Glutamatergic neuron (in vitro differentiated cells): ENCODE data around the gene TPSB2. TPM values are rescaled to one million over a fixed set of nuclear protein-coding genes. Genes with fewer than 3 reads are reported as not detected.
"Not testable (repeated sequence)": the region's sequence is repeated elsewhere in the genome, so short reads cannot be mapped to it uniquely, and the experiment has no call there.

ENCODE experiments used
- DNase-seq: peaks from one replicate; pipeline ENCODE4 v3.0.0; 2022
- H3K27ac Mint-ChIP-seq: one replicate; pipeline ENCODE4 v1.8.0; 2020; ENCODE audit warnings: mild to moderate bottlenecking, mixed read lengths, inconsistent platforms; ENCODE audit not compliant: unreplicated experiment
- H3K27me3 Mint-ChIP-seq: one replicate; pipeline ENCODE4 v1.8.0; 2020; ENCODE audit warnings: mild to moderate bottlenecking, moderate library complexity, mixed read lengths, inconsistent platforms; ENCODE audit not compliant: unreplicated experiment
- H3K36me3 Mint-ChIP-seq: one replicate; pipeline ENCODE4 v1.8.0; 2020; ENCODE audit warnings: mild to moderate bottlenecking, mixed read lengths, inconsistent platforms; ENCODE audit not compliant: unreplicated experiment
- H3K4me1 Mint-ChIP-seq: one replicate; pipeline ENCODE4 v1.8.0; 2020; ENCODE audit warnings: mild to moderate bottlenecking, low read depth, mixed read lengths, inconsistent platforms; ENCODE audit not compliant: unreplicated experiment
- H3K4me3 Mint-ChIP-seq: one replicate; pipeline ENCODE4 v1.8.0; 2020; ENCODE audit warnings: mild to moderate bottlenecking, mixed read lengths, inconsistent platforms; ENCODE audit not compliant: unreplicated experiment
- H3K9me3 Mint-ChIP-seq: one replicate; pipeline ENCODE4 v1.8.0; 2020; ENCODE audit warnings: mild to moderate bottlenecking, moderate library complexity, mixed read lengths, inconsistent platforms; ENCODE audit not compliant: unreplicated experiment
- CTCF ChIP-seq: fragments of 200-600 bp; sonication (generic); IDR thresholded peaks from one replicate; pipeline ENCODE4 v1.5.0; 2021; ENCODE audit not compliant: partially characterized antibody, unreplicated experiment
- total RNA-seq: library from RNA; stranded (reverse); fragmentation: NEBNext Ultra II Directional; extraction: Animal tissue kit (Norgen Biotek cat#: 25700); gene quantifications from one replicate; pipeline ENCODE4 v1.2.1, GENCODE V29; 2021; ENCODE audit not compliant: unreplicated experiment

Gene TPSB2
- total RNA-seq, 1 donor from 2014 or later, result not detected

GRCh38 chr16:1192384-1193073 is 37.5 kb downstream of the TPSB2 start:
- H3K9me3 Mint-ChIP-seq, result peaks cover 6% of the 10 kb centered on the region
- H3K36me3 Mint-ChIP-seq, result no peaks in the 10 kb centered on the region
- no peak for TF ChIP-seq CTCF
- no peak overlapping the region for H3K27ac Mint-ChIP-seq
- H3K27me3 Mint-ChIP-seq, result peaks cover 2% of the 10 kb centered on the region
- H3K4me1 Mint-ChIP-seq, result peaks cover 16% of the 10 kb centered on the region
- DNase-seq, result no peak
- H3K4me3 Mint-ChIP-seq, result no peak overlapping the region

GRCh38 chr16:1190789-1191188 is 39.2 kb downstream of the TPSB2 start:
- H3K9me3 Mint-ChIP-seq, H3K36me3 Mint-ChIP-seq, H3K27me3 Mint-ChIP-seq, H3K4me3 Mint-ChIP-seq, H3K27ac Mint-ChIP-seq, DNase-seq: not testable (repeated sequence)
- peaks cover 14% of the 10 kb centered on the region for H3K4me1 Mint-ChIP-seq

- H3K9me3 Mint-ChIP-seq, result peaks cover 7% of the 10 kb centered on the region
- no peak for TF ChIP-seq CTCF
- peak overlapping the region; percentile 48 for H3K27ac Mint-ChIP-seq
- no peaks in the 10 kb centered on the region for H3K36me3 Mint-ChIP-seq
- peaks cover 5% of the 10 kb centered on the region for H3K27me3 Mint-ChIP-seq
- H3K4me1 Mint-ChIP-seq, result peaks cover 14% of the 10 kb centered on the region
- DNase-seq, result no peak
- no peak overlapping the region for H3K4me3 Mint-ChIP-seq
These were observed 40.5 kb downstream of the TPSB2 start for GRCh38 chr16:1189455-1189854.

GRCh38 chr16:1188432-1189189 is 41.4 kb downstream of the TPSB2 start:
- peak; percentile 47 for DNase-seq
- peaks cover 16% of the 10 kb centered on the region for H3K4me1 Mint-ChIP-seq
- H3K27me3 Mint-ChIP-seq, result peaks cover 5% of the 10 kb centered on the region
- no peak overlapping the region for H3K4me3 Mint-ChIP-seq
- H3K9me3 Mint-ChIP-seq, result peaks cover 10% of the 10 kb centered on the region
- no peaks in the 10 kb centered on the region for H3K36me3 Mint-ChIP-seq
- TF ChIP-seq CTCF, result no peak
- H3K27ac Mint-ChIP-seq, result peak overlapping the region; percentile 75

- not testable (repeated sequence) for H3K36me3 Mint-ChIP-seq, H3K27me3 Mint-ChIP-seq, H3K4me3 Mint-ChIP-seq, H3K27ac Mint-ChIP-seq
- DNase-seq, result peak; percentile 69
- H3K4me1 Mint-ChIP-seq, result peaks cover 16% of the 10 kb centered on the region
- H3K9me3 Mint-ChIP-seq, result peaks cover 12% of the 10 kb centered on the region
These were observed 44.4 kb downstream of the TPSB2 start for GRCh38 chr16:1185460-1186207.

GRCh38 chr16:1184980-1185379 is 45.0 kb downstream of the TPSB2 start:
- Mint-ChIP-seq H3K9me3 (peaks cover 12% of the 10 kb centered on the region), H3K4me3 (no peak overlapping the region), H3K27me3 (peaks cover 5% of the 10 kb centered on the region), H3K27ac (no peak overlapping the region), H3K4me1 (peaks cover 16% of the 10 kb centered on the region), H3K36me3 (no peaks in the 10 kb centered on the region)
- DNase-seq, result no peak
- no peak for TF ChIP-seq CTCF
